GM13977 (cell line): ENCODE measurements around the gene SNN.

ENCODE experiments used
- DNase-seq: peaks from one replicate; pipeline ENCODE4 v3.0.0; 2012; ENCODE audit warnings: low spot score
- in situ Hi-C: fragments of 300-500 bp; cut with MboI; formaldehyde crosslinking; loops from one replicate; pipeline ENCODE4 v1.12.0; 2022; ENCODE audit warnings: low sequenced_read_pairs, low pct_unique_long_range_greater_than_20kb, mixed read lengths, inconsistent platforms; ENCODE audit not compliant: unreplicated experiment
- TF ChIP-seq, protein P1 (sequence below): IDR thresholded peaks from 2 replicates; pipeline ENCODE4 v1.5.1; 2012; ENCODE audit warnings: mild to moderate bottlenecking, control low read depth; ENCODE audit not compliant: insufficient read depth; ENCODE audit errors: extremely low read depth, missing control alignments

SNN gene

DNA sequence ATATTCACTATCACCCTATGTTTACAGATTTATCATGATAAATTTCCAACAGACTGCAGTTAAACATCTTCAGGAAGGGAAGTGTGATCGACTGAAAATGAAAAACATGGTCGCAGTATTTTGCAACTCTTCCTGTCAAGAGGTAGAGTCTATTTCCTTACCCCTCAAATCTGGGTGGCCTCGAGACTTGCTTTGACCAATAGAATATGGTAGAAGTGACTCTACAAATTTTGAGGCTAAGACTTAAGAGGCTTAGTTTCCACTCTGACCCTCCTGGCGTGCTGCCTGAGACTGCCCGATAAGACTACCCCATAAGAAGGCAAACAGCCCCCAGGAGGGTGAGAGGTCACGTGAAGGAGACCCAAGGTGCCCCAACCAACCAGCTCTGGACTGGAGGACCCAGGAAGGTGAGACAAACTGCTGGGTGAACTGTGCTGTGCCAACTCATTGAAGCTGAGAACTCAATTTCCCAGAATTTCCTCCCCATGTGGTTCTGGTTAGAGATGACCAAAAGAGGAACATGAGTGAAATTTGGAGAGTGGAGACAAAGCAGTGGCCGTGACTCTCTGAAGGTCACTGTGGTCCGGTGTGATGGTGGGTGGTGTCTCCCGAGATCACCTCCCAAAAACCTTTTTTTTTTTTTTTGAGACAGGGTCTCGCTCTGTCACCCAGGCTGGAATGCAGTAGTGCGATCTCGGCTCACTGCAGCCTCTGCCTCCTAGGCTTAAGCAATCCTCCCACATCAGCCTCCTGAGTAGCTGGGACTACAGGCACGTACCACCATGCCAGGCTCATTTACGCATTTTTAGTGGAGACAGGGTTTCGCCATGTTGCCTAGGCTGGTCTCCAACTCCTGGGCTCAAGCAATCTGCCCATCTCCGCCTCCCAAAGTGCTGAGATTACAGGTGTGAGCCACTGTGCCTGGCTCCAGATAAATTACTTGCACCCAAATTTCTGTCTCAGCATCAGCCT is 43.3 kb upstream of the SNN start:
- TF ChIP-seq, protein P1, sequence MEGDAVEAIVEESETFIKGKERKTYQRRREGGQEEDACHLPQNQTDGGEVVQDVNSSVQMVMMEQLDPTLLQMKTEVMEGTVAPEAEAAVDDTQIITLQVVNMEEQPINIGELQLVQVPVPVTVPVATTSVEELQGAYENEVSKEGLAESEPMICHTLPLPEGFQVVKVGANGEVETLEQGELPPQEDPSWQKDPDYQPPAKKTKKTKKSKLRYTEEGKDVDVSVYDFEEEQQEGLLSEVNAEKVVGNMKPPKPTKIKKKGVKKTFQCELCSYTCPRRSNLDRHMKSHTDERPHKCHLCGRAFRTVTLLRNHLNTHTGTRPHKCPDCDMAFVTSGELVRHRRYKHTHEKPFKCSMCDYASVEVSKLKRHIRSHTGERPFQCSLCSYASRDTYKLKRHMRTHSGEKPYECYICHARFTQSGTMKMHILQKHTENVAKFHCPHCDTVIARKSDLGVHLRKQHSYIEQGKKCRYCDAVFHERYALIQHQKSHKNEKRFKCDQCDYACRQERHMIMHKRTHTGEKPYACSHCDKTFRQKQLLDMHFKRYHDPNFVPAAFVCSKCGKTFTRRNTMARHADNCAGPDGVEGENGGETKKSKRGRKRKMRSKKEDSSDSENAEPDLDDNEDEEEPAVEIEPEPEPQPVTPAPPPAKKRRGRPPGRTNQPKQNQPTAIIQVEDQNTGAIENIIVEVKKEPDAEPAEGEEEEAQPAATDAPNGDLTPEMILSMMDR: no peak
- in situ Hi-C loops: no loop called here
- DNase-seq: no peak

DNA sequence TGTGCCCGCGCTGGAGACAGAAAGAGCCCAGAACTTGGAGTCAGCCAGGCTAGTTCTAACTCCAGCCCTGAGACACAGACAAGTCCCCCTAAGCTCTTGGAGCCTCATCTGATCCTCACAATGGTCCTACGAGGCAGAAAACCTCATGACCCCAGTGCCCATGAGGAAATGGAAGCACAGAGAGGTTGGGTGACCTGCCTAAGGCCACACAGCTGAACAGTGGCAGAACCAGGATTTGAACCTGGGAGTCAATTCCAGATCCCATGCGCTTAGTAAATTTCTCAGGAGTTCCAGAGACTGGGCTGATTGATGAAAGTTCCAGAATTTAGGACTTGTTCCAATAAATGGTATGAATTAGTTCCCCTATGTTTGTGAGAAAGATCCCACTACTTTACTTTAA is 42.5 kb upstream of the SNN start:
- in situ Hi-C loops: no loop called here
- no peak for DNase-seq

DNA sequence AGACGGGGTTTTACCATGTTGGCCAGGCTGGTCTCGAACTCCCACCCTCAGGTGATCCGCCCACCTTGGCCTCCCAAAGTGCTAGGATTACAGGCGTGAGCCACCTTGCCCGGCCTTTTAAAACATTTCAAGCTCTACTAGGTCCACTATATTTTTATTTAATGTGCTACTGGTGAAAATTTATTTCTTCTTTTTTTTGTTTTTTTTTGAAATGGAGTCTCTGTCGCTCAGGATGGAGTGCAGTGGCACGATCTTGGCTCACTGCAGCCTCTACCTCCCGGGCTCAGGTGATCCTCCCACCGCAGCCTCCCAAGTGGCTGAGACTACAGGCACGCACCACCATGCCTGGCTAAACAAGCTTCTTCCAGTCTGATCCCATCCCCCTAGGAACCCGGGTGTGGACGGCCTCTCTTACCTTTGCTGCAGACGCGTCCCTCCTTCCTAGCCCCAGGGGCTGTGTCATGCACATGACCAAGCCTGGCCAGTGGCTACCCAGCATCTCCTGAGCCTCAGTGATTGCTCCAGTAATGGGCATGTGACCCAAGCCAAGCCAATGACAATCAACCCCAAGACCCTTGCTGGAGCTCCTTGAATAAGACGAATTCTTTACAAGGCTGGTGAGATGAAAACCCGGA is 41.5 kb upstream of the SNN start:
- in situ Hi-C loops: no loop called here
- no peak for DNase-seq
- TF ChIP-seq, protein P1: no peak

More for the DNA sequence above, 42.5 kb upstream of the SNN start:
- TF ChIP-seq, protein P1: no peak

DNA sequence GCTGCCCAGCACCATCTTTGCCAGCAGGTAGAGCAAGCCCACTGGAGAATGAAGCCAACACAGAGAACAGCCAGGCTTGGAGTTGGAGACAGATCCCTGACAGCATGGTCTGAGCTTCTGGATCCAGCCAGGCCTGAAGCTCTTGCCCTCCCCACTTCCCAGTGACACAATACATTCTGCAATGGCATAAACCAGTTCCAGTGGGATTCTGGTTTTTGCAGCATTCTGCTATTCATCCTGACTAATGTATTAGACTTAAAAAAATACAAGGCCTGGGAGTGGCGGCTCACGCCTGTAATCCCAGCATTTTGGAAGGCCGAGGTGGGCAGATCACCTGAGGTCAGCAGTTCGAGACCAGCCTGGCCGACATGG is 41.0 kb upstream of the SNN start:
- TF ChIP-seq, protein P1: no peak
- no peak for DNase-seq
- in situ Hi-C loops: no loop called here

DNA sequence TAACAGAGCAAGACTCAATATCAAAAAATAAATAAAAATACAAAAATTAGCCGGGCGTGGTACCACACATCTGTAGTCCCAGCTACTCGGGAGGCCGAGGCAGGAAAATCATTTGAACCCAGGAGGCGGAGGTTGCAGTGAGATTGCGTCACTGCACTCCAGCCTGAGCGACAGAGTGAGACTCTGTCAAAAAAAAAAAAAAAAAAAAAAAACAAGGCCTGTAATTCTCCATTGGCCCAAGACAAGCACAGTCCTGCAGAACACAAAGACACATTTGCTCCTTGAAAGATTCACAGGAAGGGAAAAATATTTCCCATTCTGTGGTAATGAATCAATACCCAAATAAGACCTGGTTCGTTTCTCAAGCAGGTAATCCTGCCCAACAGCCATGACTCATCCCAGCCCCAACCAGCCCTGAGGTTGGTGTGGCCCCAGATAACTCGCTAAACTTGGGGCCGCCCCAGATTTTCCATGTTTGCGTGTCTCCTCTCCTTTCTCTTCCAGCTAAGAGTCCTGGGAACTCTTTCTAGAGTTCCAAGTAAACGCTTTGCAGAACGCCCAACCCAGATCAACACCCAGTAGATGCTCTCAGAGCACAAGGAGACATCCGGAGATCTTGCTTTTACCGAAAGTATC is 40.3 kb upstream of the SNN start:
- in situ Hi-C loops: no loop called here
- no peak for DNase-seq
- TF ChIP-seq, protein P1: no peak

DNA sequence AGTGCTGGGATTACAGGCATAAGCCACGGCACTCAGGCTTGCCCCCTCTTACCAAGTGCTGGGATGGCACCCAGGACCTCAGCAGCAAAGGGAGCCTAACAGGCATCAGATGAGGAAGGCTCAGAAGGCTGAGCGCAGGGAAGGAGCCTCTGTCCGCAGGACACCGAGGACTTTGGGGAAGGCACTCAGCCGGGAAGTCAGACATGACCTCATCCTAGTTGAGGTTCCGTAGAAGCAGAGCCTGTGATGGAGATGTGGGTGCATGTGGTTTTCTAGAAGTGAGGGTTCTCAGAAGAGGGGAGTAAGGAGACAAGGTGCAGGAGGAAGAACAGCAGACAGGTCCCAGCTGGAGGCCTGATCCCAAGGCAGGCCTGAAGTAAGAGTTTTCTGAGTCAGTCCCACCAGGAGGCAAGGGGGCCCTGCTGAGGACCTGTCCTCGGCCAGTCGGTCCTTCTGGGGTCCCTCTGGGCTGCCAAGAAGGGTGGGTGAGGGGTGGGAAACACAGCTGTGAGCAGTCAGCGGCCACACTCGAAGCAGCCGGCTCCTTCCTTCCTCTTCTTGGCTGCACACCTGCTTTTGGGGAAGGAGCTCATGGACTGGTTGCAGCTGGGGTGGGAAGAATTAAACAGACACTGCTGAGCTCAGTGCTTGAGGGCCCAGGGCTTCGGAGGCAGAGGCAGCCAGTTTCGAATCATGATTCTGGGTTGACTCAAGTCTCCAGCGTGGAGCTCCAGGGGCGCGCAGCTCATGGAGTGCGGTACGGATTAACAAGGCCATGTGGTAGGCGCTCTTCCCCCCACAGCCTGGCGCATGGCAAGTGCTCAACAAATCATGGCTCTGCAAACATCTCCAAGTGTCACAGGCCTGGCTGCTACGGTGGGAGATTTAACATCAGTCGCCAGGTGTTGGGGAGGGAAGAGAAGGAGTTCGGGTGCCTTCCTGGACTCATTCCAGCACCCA is 38.9 kb upstream of the SNN start:
- TF ChIP-seq, protein P1: no peak
- in situ Hi-C loops: no loop called here
- DNase-seq: no peak
